ENCODE data around the gene BRCA2. TPM values are rescaled to one million over a fixed set of nuclear protein-coding genes. Genes with fewer than 3 reads are reported as not detected.

Gene BRCA2
- total and polyA plus RNA-seq, 5 donors from 2014 or later, result 1.3 to 7.6 (median 2.0) TPM

DNA sequence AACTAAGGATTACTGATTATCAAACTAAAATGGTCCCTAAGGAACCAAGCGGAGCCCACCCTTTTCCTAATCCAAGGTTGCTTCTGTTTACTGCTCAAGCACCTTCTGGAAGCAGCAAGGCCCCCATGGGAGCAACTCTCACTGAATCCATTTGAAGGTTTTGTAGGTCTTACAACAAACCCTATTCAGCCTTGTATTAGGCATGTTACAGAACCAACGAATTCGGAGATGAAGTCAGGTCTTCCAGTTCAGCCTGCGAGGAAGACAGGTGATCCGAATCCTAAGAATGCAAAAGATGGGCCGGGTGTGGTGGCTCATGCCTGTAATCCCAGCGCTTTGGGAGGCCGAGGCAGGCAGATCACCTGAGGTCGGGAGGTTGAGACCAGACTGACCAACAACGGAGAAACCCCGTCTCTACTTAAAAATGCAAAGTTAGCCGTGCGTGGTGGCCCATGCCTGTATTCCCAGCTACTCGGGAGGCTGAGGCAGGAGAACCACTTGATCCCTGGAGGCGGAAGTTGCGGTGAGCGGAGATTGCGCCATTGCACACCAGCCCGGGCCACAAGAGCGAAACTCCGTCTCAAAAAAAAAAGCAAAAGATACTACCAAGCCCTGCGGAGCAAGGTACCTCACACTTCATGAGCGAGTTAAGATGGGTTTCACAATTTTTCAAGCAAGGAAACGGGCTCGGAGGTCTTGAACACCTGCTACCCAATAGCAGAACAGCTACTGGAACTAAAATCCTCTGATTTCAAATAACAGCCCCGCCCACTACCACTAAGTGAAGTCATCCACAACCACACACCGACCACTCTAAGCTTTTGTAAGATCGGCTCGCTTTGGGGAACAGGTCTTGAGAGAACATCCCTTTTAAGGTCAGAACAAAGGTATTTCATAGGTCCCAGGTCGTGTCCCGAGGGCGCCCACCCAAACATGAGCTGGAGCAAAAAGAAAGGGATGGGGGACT is 754 bp upstream of the BRCA2 start:
- Histone ChIP-seq H3K27me3 (ENCODE audit: control insufficient read depth, insufficient read depth, low read length) (no peaks in the 10 kb centered on the region), H3K36me3 (ENCODE audit: control insufficient read depth, insufficient read depth, low read length) (no peaks in the 10 kb centered on the region), H3K9me3 (ENCODE audit: control insufficient read depth in 2 of 2, low read length in 2 of 2) (no peaks in the 10 kb centered on the region), H3K27ac (ENCODE audit: insufficient read depth, low read length, poor library complexity, severe bottlenecking) (peak overlapping the region; percentile 98), H3K4me3 (ENCODE audit: low read depth, low read length) (peak overlapping the region; percentile 95), H3K4me1 (ENCODE audit: control insufficient read depth, insufficient read depth, low read length, poor library complexity, severe bottlenecking) (peaks cover 10% of the 10 kb centered on the region)
- Mint-ChIP-seq H3K27ac (peak overlapping the region; percentile 98 to 100 (median 99)), H3K36me3 (peaks cover 4% of the 10 kb centered on the region), H3K27me3 (no peaks in the 10 kb centered on the region), H3K4me1 (peaks cover 6 to 39% (median 17%) of the 10 kb centered on the region in 4 donors), H3K9me3 (no peaks in the 10 kb centered on the region), H3K4me3 (peak overlapping the region; percentile 89 to 99 (median 96))
- DNase-seq (peak; percentile 43 to 73 (median 68)), ATAC-seq (ENCODE audit: low read depth in 2 of 2) (peak; percentile 54 to 59)

DNA sequence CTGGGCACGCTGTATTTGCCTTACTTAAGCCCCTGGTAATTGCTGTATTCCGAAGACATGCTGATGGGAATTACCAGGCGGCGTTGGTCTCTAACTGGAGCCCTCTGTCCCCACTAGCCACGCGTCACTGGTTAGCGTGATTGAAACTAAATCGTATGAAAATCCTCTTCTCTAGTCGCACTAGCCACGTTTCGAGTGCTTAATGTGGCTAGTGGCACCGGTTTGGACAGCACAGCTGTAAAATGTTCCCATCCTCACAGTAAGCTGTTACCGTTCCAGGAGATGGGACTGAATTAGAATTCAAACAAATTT is 676 bp downstream of the BRCA2 start:
- H3K9me3 ChIP-seq (ENCODE audit: control insufficient read depth in 2 of 2, low read length in 2 of 2), result no peaks in the 10 kb centered on the region
- no peak for DNase-seq
- Mint-ChIP-seq H3K4me1 (peaks cover 8 to 44% (median 26%) of the 10 kb centered on the region in 4 donors), H3K4me3 (peak overlapping the region; percentile 89 to 99 (median 96)), H3K36me3 (peaks cover 4% of the 10 kb centered on the region), H3K27ac (peak overlapping the region; percentile 48 to 100 (median 99)), H3K9me3 (no peaks in the 10 kb centered on the region), H3K27me3 (no peaks in the 10 kb centered on the region)
- H3K4me3 ChIP-seq (ENCODE audit: low read depth, low read length), result peak overlapping the region; percentile 95
- H3K27me3 ChIP-seq (ENCODE audit: control insufficient read depth, insufficient read depth, low read length), result no peaks in the 10 kb centered on the region
- peaks cover 10% of the 10 kb centered on the region for H3K4me1 ChIP-seq (ENCODE audit: control insufficient read depth, insufficient read depth, low read length, poor library complexity, severe bottlenecking)
- no peak for ATAC-seq (ENCODE audit: low read depth in 2 of 2)
- peak overlapping the region; percentile 98 for H3K27ac ChIP-seq (ENCODE audit: insufficient read depth, low read length, poor library complexity, severe bottlenecking)
- H3K36me3 ChIP-seq (ENCODE audit: control insufficient read depth, insufficient read depth, low read length), result no peaks in the 10 kb centered on the region

DNA sequence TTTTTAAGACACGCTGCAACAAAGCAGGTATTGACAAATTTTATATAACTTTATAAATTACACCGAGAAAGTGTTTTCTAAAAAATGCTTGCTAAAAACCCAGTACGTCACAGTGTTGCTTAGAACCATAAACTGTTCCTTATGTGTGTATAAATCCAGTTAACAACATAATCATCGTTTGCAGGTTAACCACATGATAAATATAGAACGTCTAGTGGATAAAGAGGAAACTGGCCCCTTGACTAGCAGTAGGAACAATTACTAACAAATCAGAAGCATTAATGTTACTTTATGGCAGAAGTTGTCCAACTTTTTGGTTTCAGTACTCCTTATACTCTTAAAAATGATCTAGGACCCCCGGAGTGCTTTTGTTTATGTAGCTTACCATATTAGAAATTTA is 1.2 kb downstream of the BRCA2 start:
- Histone ChIP-seq H3K36me3 (ENCODE audit: control insufficient read depth, insufficient read depth, low read length) (no peaks in the 10 kb centered on the region), H3K4me1 (ENCODE audit: control insufficient read depth, insufficient read depth, low read length, poor library complexity, severe bottlenecking) (peaks cover 10% of the 10 kb centered on the region), H3K27ac (ENCODE audit: insufficient read depth, low read length, poor library complexity, severe bottlenecking) (no peak overlapping the region), H3K4me3 (ENCODE audit: low read depth, low read length) (peak overlapping the region; percentile 95), H3K27me3 (ENCODE audit: control insufficient read depth, insufficient read depth, low read length) (no peaks in the 10 kb centered on the region), H3K9me3 (ENCODE audit: control insufficient read depth in 2 of 2, low read length in 2 of 2) (no peaks in the 10 kb centered on the region)
- ATAC-seq (ENCODE audit: low read depth in 2 of 2) (no peak), DNase-seq (no peak)
- H3K4me3 Mint-ChIP-seq, result peak overlapping the region; percentile 89 to 99 (median 96)
- H3K27me3 Mint-ChIP-seq, result no peaks in the 10 kb centered on the region
- peaks cover 8 to 47% (median 26%) of the 10 kb centered on the region in 4 donors for H3K4me1 Mint-ChIP-seq
- H3K27ac Mint-ChIP-seq, result peak overlapping the region in 2 of 3 donors; percentile 48 to 99
- no peaks in the 10 kb centered on the region for H3K9me3 Mint-ChIP-seq
- H3K36me3 Mint-ChIP-seq, result peaks cover 4% of the 10 kb centered on the region

DNA sequence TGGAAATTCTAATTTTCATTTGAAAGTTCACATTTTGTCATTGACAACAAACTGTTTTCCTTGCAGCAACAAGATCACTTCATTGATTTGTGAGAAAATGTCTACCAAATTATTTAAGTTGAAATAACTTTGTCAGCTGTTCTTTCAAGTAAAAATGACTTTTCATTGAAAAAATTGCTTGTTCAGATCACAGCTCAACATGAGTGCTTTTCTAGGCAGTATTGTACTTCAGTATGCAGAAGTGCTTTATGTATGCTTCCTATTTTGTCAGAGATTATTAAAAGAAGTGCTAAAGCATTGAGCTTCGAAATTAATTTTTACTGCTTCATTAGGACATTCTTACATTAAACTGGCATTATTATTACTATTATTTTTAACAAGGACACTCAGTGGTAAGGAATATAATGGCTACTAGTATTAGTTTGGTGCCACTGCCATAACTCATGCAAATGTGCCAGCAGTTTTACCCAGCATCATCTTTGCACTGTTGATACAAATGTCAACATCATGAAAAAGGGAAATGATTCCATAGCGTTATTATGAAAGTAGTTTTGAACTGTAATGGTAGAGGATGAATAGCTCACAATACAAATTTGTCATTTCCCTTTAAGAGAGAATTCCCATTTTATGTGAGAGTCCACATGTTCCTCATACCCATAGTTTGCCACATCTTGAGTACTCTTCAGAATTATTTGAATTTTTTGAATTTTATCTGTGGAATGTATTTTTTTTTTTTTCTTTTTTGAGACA is 2.6 kb downstream of the BRCA2 start:
- Histone ChIP-seq H3K4me1 (ENCODE audit: control insufficient read depth, insufficient read depth, low read length, poor library complexity, severe bottlenecking) (peaks cover 10% of the 10 kb centered on the region), H3K27ac (ENCODE audit: insufficient read depth, low read length, poor library complexity, severe bottlenecking) (no peak overlapping the region), H3K27me3 (ENCODE audit: control insufficient read depth, insufficient read depth, low read length) (no peaks in the 10 kb centered on the region), H3K4me3 (ENCODE audit: low read depth, low read length) (no peak overlapping the region), H3K36me3 (ENCODE audit: control insufficient read depth, insufficient read depth, low read length) (no peaks in the 10 kb centered on the region), H3K9me3 (ENCODE audit: control insufficient read depth in 2 of 2, low read length in 2 of 2) (no peaks in the 10 kb centered on the region)
- H3K9me3 Mint-ChIP-seq, result no peaks in the 10 kb centered on the region
- no peak overlapping the region for H3K4me3 Mint-ChIP-seq
- ATAC-seq (ENCODE audit: low read depth in 2 of 2) (no peak), DNase-seq (no peak)
- H3K27ac Mint-ChIP-seq, result no peak overlapping the region
- no peaks in the 10 kb centered on the region for H3K27me3 Mint-ChIP-seq
- H3K36me3 Mint-ChIP-seq, result peaks cover 4% of the 10 kb centered on the region
- peaks cover 8 to 47% (median 26%) of the 10 kb centered on the region in 4 donors for H3K4me1 Mint-ChIP-seq

- Mint-ChIP-seq H3K4me1 (peaks cover 8 to 34% (median 20%) of the 10 kb centered on the region in 4 donors), H3K36me3 (peaks cover 7% of the 10 kb centered on the region), H3K9me3 (no peaks in the 10 kb centered on the region), H3K4me3 (peak overlapping the region; percentile 1 to 65 (median 3)), H3K27ac (peak overlapping the region in 2 of 3 donors; percentile 12 to 16), H3K27me3 (no peaks in the 10 kb centered on the region)
- Histone ChIP-seq H3K36me3 (ENCODE audit: control insufficient read depth, insufficient read depth, low read length) (no peaks in the 10 kb centered on the region), H3K27me3 (ENCODE audit: control insufficient read depth, insufficient read depth, low read length) (no peaks in the 10 kb centered on the region), H3K4me3 (ENCODE audit: low read depth, low read length) (no peak overlapping the region), H3K4me1 (ENCODE audit: control insufficient read depth, insufficient read depth, low read length, poor library complexity, severe bottlenecking) (peaks cover 4% of the 10 kb centered on the region), H3K27ac (ENCODE audit: insufficient read depth, low read length, poor library complexity, severe bottlenecking) (no peak overlapping the region), H3K9me3 (ENCODE audit: control insufficient read depth in 2 of 2, low read length in 2 of 2) (no peaks in the 10 kb centered on the region)
- ATAC-seq (ENCODE audit: low read depth in 2 of 2) (no peak), DNase-seq (no peak)
These were observed 5.2 kb downstream of the BRCA2 start for GRCh38 chr13:32320528-32320927.

DNA sequence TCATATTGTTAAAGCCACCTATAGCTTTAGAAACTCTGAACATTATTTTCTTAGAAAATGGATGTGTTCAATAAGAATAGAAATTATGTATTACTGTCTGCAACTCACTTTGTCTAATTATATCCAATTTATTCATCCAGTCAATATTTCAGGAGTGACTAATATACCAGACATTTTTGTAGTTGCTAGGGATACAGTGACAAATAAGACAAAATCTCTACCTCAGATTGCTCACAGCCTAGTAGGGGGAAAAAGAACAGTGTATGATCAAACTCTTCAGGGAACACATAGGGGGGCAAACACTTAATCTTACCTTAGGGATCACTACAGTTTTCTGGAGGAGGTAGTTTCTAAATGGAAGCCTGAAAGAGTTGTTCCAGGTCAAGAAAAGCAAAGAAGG is 8.6 kb downstream of the BRCA2 start:
- Mint-ChIP-seq H3K4me3 (no peak overlapping the region), H3K36me3 (peaks cover 10% of the 10 kb centered on the region), H3K9me3 (no peaks in the 10 kb centered on the region), H3K27ac (no peak overlapping the region), H3K27me3 (no peaks in the 10 kb centered on the region), H3K4me1 (peaks cover 4 to 24% (median 14%) of the 10 kb centered on the region in 4 donors)
- Histone ChIP-seq H3K4me3 (ENCODE audit: low read depth, low read length) (no peak overlapping the region), H3K27ac (ENCODE audit: insufficient read depth, low read length, poor library complexity, severe bottlenecking) (no peak overlapping the region), H3K4me1 (ENCODE audit: control insufficient read depth, insufficient read depth, low read length, poor library complexity, severe bottlenecking) (no peaks in the 10 kb centered on the region), H3K36me3 (ENCODE audit: control insufficient read depth, insufficient read depth, low read length) (no peaks in the 10 kb centered on the region), H3K27me3 (ENCODE audit: control insufficient read depth, insufficient read depth, low read length) (no peaks in the 10 kb centered on the region), H3K9me3 (ENCODE audit: control insufficient read depth in 2 of 2, low read length in 2 of 2) (no peaks in the 10 kb centered on the region)
- DNase-seq, result no peak
- no peak for ATAC-seq (ENCODE audit: low read depth in 2 of 2)

GRCh38 chr13:32330441-32330840 is 15.1 kb downstream of the BRCA2 start:
- Mint-ChIP-seq H3K4me3 (no peak overlapping the region), H3K9me3 (peaks cover 0 to 7% (median 0%) of the 10 kb centered on the region in 7 donors), H3K27ac (no peak overlapping the region), H3K4me1 (no peaks in the 10 kb centered on the region), H3K27me3 (no peaks in the 10 kb centered on the region), H3K36me3 (peaks cover 23% of the 10 kb centered on the region)
- no peaks in the 10 kb centered on the region for H3K36me3 ChIP-seq (ENCODE audit: control insufficient read depth, insufficient read depth, low read length)
- no peak for DNase-seq
- H3K4me1 ChIP-seq (ENCODE audit: control insufficient read depth, insufficient read depth, low read length, poor library complexity, severe bottlenecking), result no peaks in the 10 kb centered on the region
- no peak for ATAC-seq (ENCODE audit: low read depth in 2 of 2)
- no peak overlapping the region for H3K27ac ChIP-seq (ENCODE audit: insufficient read depth, low read length, poor library complexity, severe bottlenecking)
- no peaks in the 10 kb centered on the region for H3K27me3 ChIP-seq (ENCODE audit: control insufficient read depth, insufficient read depth, low read length)
- H3K4me3 ChIP-seq (ENCODE audit: low read depth, low read length), result no peak overlapping the region
- no peaks in the 10 kb centered on the region for H3K9me3 ChIP-seq (ENCODE audit: control insufficient read depth in 2 of 2, low read length in 2 of 2)
